Measurements from ENCODE around the gene ATXN7L1.

The ATXN7L1 gene

GRCh38 chr7:105822806-105823205 lies 53.6 kb downstream of the ATXN7L1 start:
- DNase-seq, result no peak

- DNase-seq, result no peak
These were observed 54.9 kb downstream of the ATXN7L1 start for GRCh38 chr7:105821527-105821926.

- DNase-seq, result no peak
These were observed 55.9 kb downstream of the ATXN7L1 start for GRCh38 chr7:105820363-105821066.

- DNase-seq, result no peak
These were observed 56.8 kb downstream of the ATXN7L1 start for GRCh38 chr7:105819559-105819958.

GRCh38 chr7:105816954-105817615 lies 59.3 kb downstream of the ATXN7L1 start:
- DNase-seq, result peak; percentile 15

GRCh38 chr7:105816266-105816843 lies 60.0 kb downstream of the ATXN7L1 start:
- no peak for DNase-seq

- DNase-seq, result no peak
These were observed 60.8 kb downstream of the ATXN7L1 start for GRCh38 chr7:105815576-105815975.

- no peak for DNase-seq
These were observed 61.9 kb downstream of the ATXN7L1 start for GRCh38 chr7:105814481-105814880.

GRCh38 chr7:105811189-105811847 lies 65.1 kb downstream of the ATXN7L1 start:
- no peak for DNase-seq

- no peak for DNase-seq
These were observed 65.8 kb downstream of the ATXN7L1 start for GRCh38 chr7:105810556-105810955.

GRCh38 chr7:105808703-105809590 lies 67.5 kb downstream of the ATXN7L1 start:
- DNase-seq, result no peak

GRCh38 chr7:105808209-105808608 lies 68.2 kb downstream of the ATXN7L1 start:
- DNase-seq, result no peak

GRCh38 chr7:105807448-105807762 lies 69.0 kb downstream of the ATXN7L1 start:
- no peak for DNase-seq

- no peak for DNase-seq
These were observed 69.6 kb downstream of the ATXN7L1 start for GRCh38 chr7:105806592-105807447.

- no peak for DNase-seq
These were observed 70.9 kb downstream of the ATXN7L1 start for GRCh38 chr7:105805447-105806019.

- DNase-seq, result no peak
These were observed 73.0 kb downstream of the ATXN7L1 start for GRCh38 chr7:105803429-105803736.

- no peak for DNase-seq
These were observed 73.6 kb downstream of the ATXN7L1 start for GRCh38 chr7:105802604-105803428.

- no peak for DNase-seq
These were observed 75.4 kb downstream of the ATXN7L1 start for GRCh38 chr7:105800849-105801534.

- DNase-seq, result no peak
These were observed 76.0 kb downstream of the ATXN7L1 start for GRCh38 chr7:105800442-105800841.

- no peak for DNase-seq
These were observed 76.7 kb downstream of the ATXN7L1 start for GRCh38 chr7:105799677-105800076.
